Transverse colon (tissue), 4 donors: ENCODE measurements around the gene TFDP2.

Experiments used
- POLR2A ChIP-seq: fragments of 450-650 bp; IDR thresholded peaks from one replicate; pipeline ENCODE4 v1.6.1; 2016; ENCODE audit warnings: antibody characterized with exemption, mild to moderate bottlenecking, moderate library complexity
- POLR2AphosphoS5 ChIP-seq, 3 donors: sonication (generic); formaldehyde crosslinking; IDR thresholded peaks; one replicate each; pipeline ENCODE4 v1.6.1; 2016; ENCODE audit warnings: antibody characterized with exemption in 3 of 3
- TF ChIP-seq, protein P1 (sequence below), 5 experiments: fragments of 200-600 bp in 3 of 5; fragments of 450-650 bp in 2 of 5; sonication (generic) in 3 of 5; IDR thresholded peaks; 1 replicate in 2 of 5; 2 replicates in 3 of 5; pipeline ENCODE4 v1.5.1; 2016 to 2017; ENCODE audit warnings: antibody characterized with exemption in 5 of 5, inconsistent platforms in 3 of 5, mild to moderate bottlenecking in 2 of 5, moderate library complexity in 1 of 5

DNA sequence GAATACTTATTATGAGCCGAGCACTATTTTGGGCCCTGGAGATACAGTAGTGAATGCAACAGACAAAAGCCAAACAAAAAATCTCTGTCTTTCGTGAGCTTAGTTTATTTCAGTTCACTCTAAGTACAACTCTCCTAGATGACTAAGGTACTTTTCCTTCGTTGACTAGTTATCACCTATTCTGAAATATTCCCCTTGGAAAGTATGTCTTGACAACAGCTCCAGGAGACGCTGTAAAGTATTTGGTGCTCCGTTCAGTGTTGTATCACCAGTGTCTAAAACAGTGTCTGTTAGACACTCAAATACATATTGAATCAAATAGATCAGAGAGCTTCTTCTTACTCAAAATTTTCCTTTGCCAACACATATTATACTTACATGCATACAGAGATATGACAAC, 119.6 kb downstream of the TFDP2 start:
- TF ChIP-seq POLR2AphosphoS5 (IDR thresholded peaks at IDR 0.05) (no peak), POLR2A (no peak)
- TF ChIP-seq, protein P1, sequence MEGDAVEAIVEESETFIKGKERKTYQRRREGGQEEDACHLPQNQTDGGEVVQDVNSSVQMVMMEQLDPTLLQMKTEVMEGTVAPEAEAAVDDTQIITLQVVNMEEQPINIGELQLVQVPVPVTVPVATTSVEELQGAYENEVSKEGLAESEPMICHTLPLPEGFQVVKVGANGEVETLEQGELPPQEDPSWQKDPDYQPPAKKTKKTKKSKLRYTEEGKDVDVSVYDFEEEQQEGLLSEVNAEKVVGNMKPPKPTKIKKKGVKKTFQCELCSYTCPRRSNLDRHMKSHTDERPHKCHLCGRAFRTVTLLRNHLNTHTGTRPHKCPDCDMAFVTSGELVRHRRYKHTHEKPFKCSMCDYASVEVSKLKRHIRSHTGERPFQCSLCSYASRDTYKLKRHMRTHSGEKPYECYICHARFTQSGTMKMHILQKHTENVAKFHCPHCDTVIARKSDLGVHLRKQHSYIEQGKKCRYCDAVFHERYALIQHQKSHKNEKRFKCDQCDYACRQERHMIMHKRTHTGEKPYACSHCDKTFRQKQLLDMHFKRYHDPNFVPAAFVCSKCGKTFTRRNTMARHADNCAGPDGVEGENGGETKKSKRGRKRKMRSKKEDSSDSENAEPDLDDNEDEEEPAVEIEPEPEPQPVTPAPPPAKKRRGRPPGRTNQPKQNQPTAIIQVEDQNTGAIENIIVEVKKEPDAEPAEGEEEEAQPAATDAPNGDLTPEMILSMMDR (IDR thresholded peaks at IDR 0.05) = no peak
